Endodermal cell (in vitro differentiated cells): ENCODE data around the gene PYDC2. TPM values are rescaled to one million over a fixed set of nuclear protein-coding genes. Genes with fewer than 3 reads are reported as not detected.

Experiments used
- DNase-seq: peaks from one replicate; pipeline ENCODE4 v3.0.0-alpha.2; 2017
- H3K27ac ChIP-seq: 2 replicates; pipeline ENCODE4 v1.5.1; 2013; ENCODE audit warnings: mild to moderate bottlenecking, low read depth, low read length, moderate library complexity
- H3K27me3 ChIP-seq: 2 replicates; pipeline ENCODE4 v1.6.1; 2013; ENCODE audit warnings: mild to moderate bottlenecking, low read length, moderate library complexity; ENCODE audit not compliant: insufficient read depth, control insufficient read depth, poor library complexity, severe bottlenecking
- H3K36me3 ChIP-seq: 2 replicates; pipeline ENCODE4 v1.7.0; 2013; ENCODE audit warnings: mild to moderate bottlenecking, low read length, moderate library complexity; ENCODE audit not compliant: control insufficient read depth, insufficient read depth
- H3K4me1 ChIP-seq: one replicate; pipeline ENCODE4 v1.7.0; 2013; ENCODE audit warnings: low read length; ENCODE audit not compliant: control insufficient read depth, insufficient read depth
- H3K4me3 ChIP-seq: 2 replicates; pipeline ENCODE4 v1.5.1; 2013; ENCODE audit warnings: mild to moderate bottlenecking, low read length, moderate library complexity
- H3K9ac ChIP-seq: 2 replicates; pipeline ENCODE4 v1.6.1; 2013; ENCODE audit warnings: mild to moderate bottlenecking, low read length, moderate library complexity; ENCODE audit not compliant: poor library complexity, severe bottlenecking; ENCODE audit errors: extremely low read depth
- H3K9me3 ChIP-seq: 2 replicates; pipeline ENCODE4 v1.6.1; 2013; ENCODE audit warnings: mild to moderate bottlenecking, low read length, moderate library complexity; ENCODE audit not compliant: control insufficient read depth
- H3K27ac Mint-ChIP-seq: 2 replicates; pipeline ENCODE4 v1.8.0; 2020; ENCODE audit warnings: mixed read lengths
- H3K27me3 Mint-ChIP-seq: 2 replicates; pipeline ENCODE4 v1.8.0; 2021; ENCODE audit warnings: mild to moderate bottlenecking, mixed read lengths; ENCODE audit not compliant: insufficient read depth
- H3K36me3 Mint-ChIP-seq: 2 replicates; pipeline ENCODE4 v1.8.0; 2020; ENCODE audit warnings: low read depth, mixed read lengths
- H3K4me1 Mint-ChIP-seq: 2 replicates; pipeline ENCODE4 v1.8.0; 2020; ENCODE audit warnings: mixed read lengths
- H3K4me3 Mint-ChIP-seq: 2 replicates; pipeline ENCODE4 v1.8.0; 2020; ENCODE audit warnings: mild to moderate bottlenecking, moderate library complexity, mixed read lengths
- H3K9me3 Mint-ChIP-seq: 2 replicates; pipeline ENCODE4 v1.8.0; 2020; ENCODE audit warnings: mild to moderate bottlenecking, mixed read lengths
- WGBS, 2 experiments: methylation state at CpG; one replicate each; pipeline versions ENCODE4 v1.1.5 to v1.1.7; 2013; ENCODE audit warnings: missing lambda C conversion rate in 2 of 2, mixed read lengths in 1 of 2; ENCODE audit not compliant: insufficient coverage in 1 of 2, insufficient read length in 1 of 2; 5-methylcytosine and 5-hydroxymethylcytosine counted together
- total RNA-seq, 2 donors: library from RNA; stranded (reverse); fragmentation: NEBNext Ultra II Directional in 1 of 2; extraction: Animal tissue kit (Norgen Biotek cat#: 25700) in 1 of 2; gene quantifications; 2 replicates in 1 of 2; 3 replicates in 1 of 2; pipeline ENCODE4 v1.2.1, GENCODE V29; 2021
- TF ChIP-seq, protein P1 (sequence below): fragments of 200-600 bp; sonication (generic); conservative IDR thresholded peaks from 2 replicates; pipeline ENCODE4 v1.5.0; 2021; ENCODE audit warnings: antibody characterized with exemption, mild to moderate bottlenecking

Gene PYDC2
- total RNA-seq, 2 donors from 2014 or later, result not detected

DNA sequence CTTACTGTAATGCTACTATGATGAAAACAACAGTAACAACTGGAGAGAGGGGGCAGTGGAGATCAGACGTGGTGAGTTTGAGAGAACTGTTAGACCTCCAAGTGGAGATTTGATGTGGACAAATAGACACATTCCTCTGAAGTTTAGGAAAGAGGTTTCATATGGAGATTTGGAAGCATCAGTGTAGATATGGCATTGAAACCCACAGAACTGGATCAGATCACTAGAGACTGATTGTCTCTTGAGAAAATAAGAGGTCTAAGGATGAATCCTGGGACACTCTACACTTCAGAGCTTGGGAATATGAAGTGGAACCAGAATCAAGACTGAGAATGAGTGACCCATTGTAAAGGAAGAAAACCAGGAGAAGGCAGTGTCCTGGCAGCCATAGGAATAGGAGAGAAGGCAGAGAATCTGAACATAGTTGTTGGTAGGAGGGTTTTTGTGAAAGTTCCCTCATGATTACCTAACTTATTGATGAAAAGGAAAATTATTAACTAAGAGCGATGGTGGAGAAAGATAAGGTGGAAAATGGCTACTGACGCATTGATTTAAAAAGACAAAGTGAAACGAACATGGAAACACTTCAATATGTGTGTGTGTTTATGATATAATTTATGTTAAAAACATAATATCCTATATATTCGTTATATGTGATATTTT is 29.7 kb upstream of the PYDC2 start:
- 95 to 96% methylated on average over 2 to 4 of the region's 5 CpGs for WGBS, 2 experiments
- peaks cover 4% of the 10 kb centered on the region for H3K4me1 ChIP-seq
- H3K4me3 Mint-ChIP-seq, result no peak overlapping the region
- no peaks in the 10 kb centered on the region for H3K9me3 Mint-ChIP-seq
- peaks cover 4% of the 10 kb centered on the region for H3K4me1 Mint-ChIP-seq
- TF ChIP-seq, protein P1, sequence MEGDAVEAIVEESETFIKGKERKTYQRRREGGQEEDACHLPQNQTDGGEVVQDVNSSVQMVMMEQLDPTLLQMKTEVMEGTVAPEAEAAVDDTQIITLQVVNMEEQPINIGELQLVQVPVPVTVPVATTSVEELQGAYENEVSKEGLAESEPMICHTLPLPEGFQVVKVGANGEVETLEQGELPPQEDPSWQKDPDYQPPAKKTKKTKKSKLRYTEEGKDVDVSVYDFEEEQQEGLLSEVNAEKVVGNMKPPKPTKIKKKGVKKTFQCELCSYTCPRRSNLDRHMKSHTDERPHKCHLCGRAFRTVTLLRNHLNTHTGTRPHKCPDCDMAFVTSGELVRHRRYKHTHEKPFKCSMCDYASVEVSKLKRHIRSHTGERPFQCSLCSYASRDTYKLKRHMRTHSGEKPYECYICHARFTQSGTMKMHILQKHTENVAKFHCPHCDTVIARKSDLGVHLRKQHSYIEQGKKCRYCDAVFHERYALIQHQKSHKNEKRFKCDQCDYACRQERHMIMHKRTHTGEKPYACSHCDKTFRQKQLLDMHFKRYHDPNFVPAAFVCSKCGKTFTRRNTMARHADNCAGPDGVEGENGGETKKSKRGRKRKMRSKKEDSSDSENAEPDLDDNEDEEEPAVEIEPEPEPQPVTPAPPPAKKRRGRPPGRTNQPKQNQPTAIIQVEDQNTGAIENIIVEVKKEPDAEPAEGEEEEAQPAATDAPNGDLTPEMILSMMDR, result no peak
- DNase-seq, result no peak
- no peak overlapping the region for H3K4me3 ChIP-seq
- H3K36me3 ChIP-seq, result no peaks in the 10 kb centered on the region
- no peak overlapping the region for H3K27ac Mint-ChIP-seq
- no peaks in the 10 kb centered on the region for H3K9me3 ChIP-seq
- no peak overlapping the region for H3K9ac ChIP-seq
- H3K27me3 ChIP-seq, result no peaks in the 10 kb centered on the region
- H3K27ac ChIP-seq, result no peak overlapping the region
- no peaks in the 10 kb centered on the region for H3K36me3 Mint-ChIP-seq
- no peaks in the 10 kb centered on the region for H3K27me3 Mint-ChIP-seq

DNA sequence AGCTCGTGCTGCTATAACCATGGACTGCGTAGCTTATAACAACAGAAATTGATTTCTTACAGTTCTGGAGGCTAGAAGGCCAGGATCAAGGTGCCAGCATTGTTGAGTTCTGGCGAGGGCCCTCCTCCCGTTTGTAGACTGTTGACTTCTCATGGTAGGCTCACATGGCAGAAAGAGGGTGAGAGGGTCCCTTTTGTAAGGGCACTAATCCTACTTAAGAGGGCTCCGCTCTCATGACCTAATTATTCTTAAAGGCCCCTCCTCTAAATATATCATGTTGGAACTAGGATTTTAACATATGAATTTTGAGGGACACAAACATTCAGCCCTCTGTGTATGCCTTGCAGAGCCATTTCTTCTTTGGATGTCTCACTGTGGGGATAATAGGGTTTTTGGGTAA is 28.8 kb upstream of the PYDC2 start:
- peaks cover 4% of the 10 kb centered on the region for H3K4me1 Mint-ChIP-seq
- no peaks in the 10 kb centered on the region for H3K36me3 ChIP-seq
- no peak overlapping the region for H3K9ac ChIP-seq
- TF ChIP-seq, protein P1, result no peak
- H3K27ac ChIP-seq, result no peak overlapping the region
- no peaks in the 10 kb centered on the region for H3K9me3 Mint-ChIP-seq
- H3K27me3 ChIP-seq, result no peaks in the 10 kb centered on the region
- no peaks in the 10 kb centered on the region for H3K27me3 Mint-ChIP-seq
- peaks cover 4% of the 10 kb centered on the region for H3K4me1 ChIP-seq
- H3K36me3 Mint-ChIP-seq, result no peaks in the 10 kb centered on the region
- no peak overlapping the region for H3K27ac Mint-ChIP-seq
- 92 to 100% methylated on average over 1 to 4 of the region's 5 CpGs for WGBS, 2 experiments
- no peak overlapping the region for H3K4me3 Mint-ChIP-seq
- DNase-seq, result no peak
- H3K9me3 ChIP-seq, result no peaks in the 10 kb centered on the region
- H3K4me3 ChIP-seq, result no peak overlapping the region

DNA sequence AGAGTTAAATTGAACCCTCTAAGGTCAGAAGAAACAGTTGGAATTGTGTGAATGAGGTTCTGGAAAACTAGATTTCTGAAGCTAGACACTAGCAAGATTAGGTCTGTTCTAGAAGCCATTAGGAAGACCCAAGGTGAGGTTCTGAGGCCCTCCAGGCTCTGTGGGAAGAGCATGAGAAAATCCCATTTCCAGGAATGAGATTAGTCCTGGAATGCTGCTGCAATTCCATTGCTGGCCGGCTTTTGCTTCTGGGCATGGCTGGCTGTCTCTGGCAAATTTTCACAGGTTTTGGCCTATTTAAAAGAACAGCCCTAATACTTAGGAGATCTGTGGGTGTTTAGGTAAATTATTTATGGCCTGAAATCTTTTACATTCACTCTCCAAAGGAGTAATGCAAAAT is 26.9 kb upstream of the PYDC2 start:
- WGBS, 2 experiments, result 86% methylated on average over 1 of the region's 1 CpG; no CpG with 5 or more reads in 1 of the 2 experiments
- Histone ChIP-seq H3K9ac (no peak overlapping the region), H3K36me3 (no peaks in the 10 kb centered on the region), H3K4me1 (no peaks in the 10 kb centered on the region), H3K27me3 (no peaks in the 10 kb centered on the region), H3K9me3 (no peaks in the 10 kb centered on the region), H3K27ac (no peak overlapping the region), H3K4me3 (no peak overlapping the region)
- H3K9me3 Mint-ChIP-seq, result no peaks in the 10 kb centered on the region
- no peaks in the 10 kb centered on the region for H3K27me3 Mint-ChIP-seq
- no peak overlapping the region for H3K27ac Mint-ChIP-seq
- no peak overlapping the region for H3K4me3 Mint-ChIP-seq
- H3K36me3 Mint-ChIP-seq, result no peaks in the 10 kb centered on the region
- H3K4me1 Mint-ChIP-seq, result no peaks in the 10 kb centered on the region
- peak; percentile 47 for DNase-seq
- TF ChIP-seq, protein P1, result no peak
